ENCODE data around the gene PDLIM1.

The PDLIM1 gene

GRCh38 chr10:95250856-95251255 lies 39.9 kb downstream of the PDLIM1 start:
- no peak for DNase-seq (ENCODE audit: low read depth in 1 of 2, low spot score in 1 of 2)
- H3K27ac ChIP-seq (replicated peaks): no peak overlapping the region
- TF ChIP-seq SPI1 (IDR thresholded peaks at IDR 0.05; ENCODE audit: borderline replicate concordance, low read depth) (no peak), POLR2AphosphoS5 (IDR thresholded peaks at IDR 0.05; ENCODE audit: low read depth) (no peak), REST (IDR thresholded peaks at IDR 0.05; ENCODE audit: insufficient replicate concordance, low read depth) (no peak), CTCF (IDR thresholded peaks at IDR 0.05; ENCODE audit: insufficient read depth, low read length) (no peak), GABPA (IDR thresholded peaks at IDR 0.05; ENCODE audit: low read depth) (no peak)
- H3K27me3 ChIP-seq (ENCODE audit: insufficient read depth, poor library complexity, severe bottlenecking): no peaks in the 10 kb centered on the region
- H3K4me3 ChIP-seq (replicated peaks; ENCODE audit: insufficient read depth, low read length): no peak overlapping the region

- H3K4me3 ChIP-seq (replicated peaks; ENCODE audit: insufficient read depth, low read length): no peak overlapping the region
- DNase-seq (ENCODE audit: low read depth in 1 of 2, low spot score in 1 of 2): no peak
Measured at GRCh38 chr10:95249467-95249866, 41.3 kb downstream of the PDLIM1 start.

GRCh38 chr10:95248989-95249388 lies 41.8 kb downstream of the PDLIM1 start:
- TF ChIP-seq POLR2AphosphoS5 (IDR thresholded peaks at IDR 0.05; ENCODE audit: low read depth) (no peak), CTCF (IDR thresholded peaks at IDR 0.05; ENCODE audit: insufficient read depth, low read length) (no peak), SPI1 (IDR thresholded peaks at IDR 0.05; ENCODE audit: borderline replicate concordance, low read depth) (no peak)
- no peak overlapping the region for H3K27ac ChIP-seq (replicated peaks)
- no peak for DNase-seq (ENCODE audit: low read depth in 1 of 2, low spot score in 1 of 2)

More at GRCh38 chr10:95249467-95249866, 41.3 kb downstream of the PDLIM1 start:
- H3K27me3 ChIP-seq (ENCODE audit: insufficient read depth, poor library complexity, severe bottlenecking): no peaks in the 10 kb centered on the region
- H3K27ac ChIP-seq (replicated peaks): no peak overlapping the region
- TF ChIP-seq REST (IDR thresholded peaks at IDR 0.05; ENCODE audit: insufficient replicate concordance, low read depth) (no peak), SPI1 (IDR thresholded peaks at IDR 0.05; ENCODE audit: borderline replicate concordance, low read depth) (no peak), POLR2AphosphoS5 (IDR thresholded peaks at IDR 0.05; ENCODE audit: low read depth) (no peak), CTCF (IDR thresholded peaks at IDR 0.05; ENCODE audit: insufficient read depth, low read length) (no peak), GABPA (IDR thresholded peaks at IDR 0.05; ENCODE audit: low read depth) (no peak)

GRCh38 chr10:95247881-95248583 lies 42.8 kb downstream of the PDLIM1 start:
- TF ChIP-seq GABPA (IDR thresholded peaks at IDR 0.05; ENCODE audit: low read depth): no peak
- no peak for TF ChIP-seq REST (IDR thresholded peaks at IDR 0.05; ENCODE audit: insufficient replicate concordance, low read depth)
- TF ChIP-seq SPI1 (IDR thresholded peaks at IDR 0.05; ENCODE audit: borderline replicate concordance, low read depth): no peak
- TF ChIP-seq POLR2AphosphoS5 (IDR thresholded peaks at IDR 0.05; ENCODE audit: low read depth): no peak
- TF ChIP-seq CTCF (IDR thresholded peaks at IDR 0.05; ENCODE audit: insufficient read depth, low read length): no peak
- no peak for DNase-seq (ENCODE audit: low read depth in 1 of 2, low spot score in 1 of 2)
- H3K27ac ChIP-seq (replicated peaks): no peak overlapping the region

More at GRCh38 chr10:95248989-95249388, 41.8 kb downstream of the PDLIM1 start:
- no peaks in the 10 kb centered on the region for H3K27me3 ChIP-seq (ENCODE audit: insufficient read depth, poor library complexity, severe bottlenecking)
- no peak overlapping the region for H3K4me3 ChIP-seq (replicated peaks; ENCODE audit: insufficient read depth, low read length)

More at GRCh38 chr10:95247881-95248583, 42.8 kb downstream of the PDLIM1 start:
- no peaks in the 10 kb centered on the region for H3K27me3 ChIP-seq (ENCODE audit: insufficient read depth, poor library complexity, severe bottlenecking)
- no peak overlapping the region for H3K4me3 ChIP-seq (replicated peaks; ENCODE audit: insufficient read depth, low read length)

Data from HL-60 (cell line).